GM19455 (cell line): Measurements from ENCODE around the gene ABHD16A.
"Not testable (repeated sequence)": the region's sequence is repeated elsewhere in the genome, so short reads cannot be mapped to it uniquely, and the experiment has no call there.

Experiments
- ATAC-seq: cut with Tn5 transposase; IDR thresholded peaks from one replicate; pipeline ENCODE4 v1.9.1; 2021; ENCODE audit not compliant: unreplicated experiment

ABHD16A gene

DNA sequence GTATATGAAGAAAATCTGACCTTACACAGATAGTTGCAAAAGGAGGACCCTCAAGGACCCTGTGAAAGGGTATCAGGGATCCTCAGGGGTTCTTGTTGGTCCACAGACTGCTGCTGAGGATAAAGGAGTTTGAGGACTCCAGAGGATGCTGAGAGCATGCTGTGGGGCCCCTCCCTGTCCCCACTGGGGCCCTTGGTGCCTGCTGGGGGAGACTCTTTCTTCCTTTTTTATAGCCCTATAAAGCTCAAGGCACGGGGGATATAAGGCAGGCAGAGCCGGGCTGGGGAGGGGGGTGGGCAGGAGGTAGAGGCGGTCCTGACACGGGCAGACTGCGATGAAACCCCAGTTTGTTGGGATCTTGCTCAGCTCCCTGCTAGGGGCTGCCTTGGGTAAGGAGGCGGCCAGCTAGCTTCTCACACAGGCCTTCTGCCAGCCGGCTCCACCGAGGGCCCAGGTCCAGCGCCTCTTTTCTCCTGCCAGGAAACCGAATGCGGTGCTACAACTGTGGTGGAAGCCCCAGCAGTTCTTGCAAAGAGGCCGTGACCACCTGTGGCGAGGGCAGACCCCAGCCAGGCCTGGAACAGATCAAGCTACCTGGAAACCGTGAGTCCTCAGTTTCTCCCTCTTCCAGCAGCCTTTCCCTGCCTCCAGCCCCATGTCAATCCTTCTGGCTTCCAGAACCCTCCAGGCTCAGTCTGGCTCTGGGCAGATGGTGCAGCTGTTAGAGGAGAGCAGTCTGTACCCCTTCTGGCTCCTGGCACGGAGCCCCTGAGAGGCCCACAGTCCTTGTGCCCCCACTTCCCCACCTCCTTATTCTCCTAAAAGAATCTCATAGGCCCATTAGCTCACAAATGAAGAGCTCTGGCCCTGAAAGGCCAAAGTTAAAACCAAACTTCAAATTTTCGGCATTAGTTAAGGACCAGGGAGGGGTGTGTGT is 12.2 kb upstream of the ABHD16A start, which contains the start of gene LY6G6D:
Gene LY6G6D (plus strand): TSS at position 327 of the 937 bp plus-strand sequence. CDS start 8 bp downstream, at position 335.
- ATAC-seq, result no peak

DNA sequence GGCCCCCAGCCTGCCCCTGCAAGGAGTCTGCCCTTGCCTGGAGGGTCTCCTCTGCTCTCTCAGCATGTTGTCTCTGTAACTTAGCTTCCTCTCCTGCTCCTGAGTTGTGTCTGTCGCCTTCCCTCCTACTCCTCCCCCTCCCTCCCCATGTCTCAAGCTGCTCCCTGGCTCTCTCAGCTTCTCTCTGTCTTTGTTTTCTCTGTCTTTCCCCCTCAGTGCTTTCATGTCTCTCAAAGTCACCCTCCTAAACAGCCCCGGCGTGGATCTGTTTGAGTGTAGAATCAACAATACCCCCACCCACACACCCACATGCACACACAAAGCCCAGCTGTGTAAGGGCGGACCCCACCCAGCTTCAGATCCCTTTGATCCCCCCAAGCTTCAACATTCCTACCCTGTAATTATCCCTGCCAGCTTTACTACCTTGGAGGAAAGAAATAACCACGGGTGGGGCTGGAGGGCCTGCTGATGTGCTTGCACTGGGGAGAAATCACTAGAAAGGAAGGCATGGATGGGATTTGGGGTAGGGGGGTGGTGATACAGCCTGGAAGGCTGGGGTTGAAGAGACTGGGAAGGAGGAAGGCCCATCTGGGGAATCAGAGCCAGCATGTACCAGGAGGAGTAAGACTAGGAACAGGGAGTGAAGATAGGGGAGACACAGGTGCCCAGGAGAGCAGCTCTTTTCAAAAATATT is 11.0 kb upstream of the ABHD16A start:
- ATAC-seq, result no peak

DNA sequence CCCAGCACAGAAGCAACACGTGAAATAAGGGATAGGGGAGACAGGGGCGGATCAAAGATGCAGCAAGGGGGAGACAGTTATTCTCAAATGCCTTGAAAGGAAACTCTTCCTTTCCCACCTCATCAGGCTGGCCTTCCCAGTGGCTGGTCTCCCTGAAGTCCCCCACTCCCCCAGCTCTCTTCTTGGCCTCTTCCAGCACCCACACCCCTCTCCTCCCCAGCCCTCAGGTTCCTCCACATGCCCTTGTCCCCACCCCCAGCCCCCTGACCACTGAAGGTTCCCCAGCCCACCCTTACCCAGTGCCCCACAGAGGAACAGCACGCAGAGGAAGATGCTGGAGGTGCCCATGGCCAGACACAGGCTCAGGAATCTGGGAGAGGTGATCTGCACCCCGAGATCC is 10.3 kb upstream of the ABHD16A start:
- no peak for ATAC-seq

DNA sequence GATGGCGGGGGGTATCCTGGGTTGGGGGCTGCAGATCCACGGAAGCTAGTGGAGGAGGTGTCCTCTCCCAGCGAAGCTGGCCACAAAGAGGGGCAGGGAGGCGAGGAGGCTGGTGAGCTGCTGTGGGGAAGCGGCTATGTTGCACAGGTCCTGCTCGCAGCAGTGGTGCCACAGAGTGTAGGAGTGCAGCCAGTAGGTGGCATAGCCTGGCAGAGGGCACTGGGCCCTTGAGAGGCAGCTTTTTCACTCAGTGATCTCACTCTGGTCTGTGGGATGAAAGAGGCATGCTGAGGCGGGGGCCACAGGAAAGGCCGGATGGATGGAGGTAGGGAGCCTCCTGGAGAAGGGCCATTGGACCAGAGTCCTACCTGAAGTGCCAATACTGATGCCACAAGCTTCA is 9.2 kb upstream of the ABHD16A start:
- ATAC-seq, result no peak

DNA sequence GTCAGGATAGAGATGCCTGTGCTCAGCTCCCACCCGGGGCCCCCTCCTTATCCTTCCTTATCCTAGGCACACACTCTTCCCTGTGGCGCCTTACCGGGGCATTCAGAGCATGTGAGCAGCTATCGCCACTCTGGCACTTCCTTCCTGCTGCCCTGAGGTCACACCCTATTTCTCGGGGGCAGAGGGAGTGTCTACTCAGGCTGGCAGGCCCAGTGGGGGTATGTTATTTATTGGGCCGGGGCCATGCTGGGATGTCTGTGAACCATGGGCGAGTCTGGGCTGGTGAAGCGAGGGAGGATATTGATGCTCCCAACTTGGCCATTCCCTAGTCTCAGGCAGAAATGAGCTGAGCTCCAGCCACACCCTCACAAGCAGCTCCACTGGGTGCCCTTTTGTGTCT is 8.1 kb upstream of the ABHD16A start:
- no peak for ATAC-seq

DNA sequence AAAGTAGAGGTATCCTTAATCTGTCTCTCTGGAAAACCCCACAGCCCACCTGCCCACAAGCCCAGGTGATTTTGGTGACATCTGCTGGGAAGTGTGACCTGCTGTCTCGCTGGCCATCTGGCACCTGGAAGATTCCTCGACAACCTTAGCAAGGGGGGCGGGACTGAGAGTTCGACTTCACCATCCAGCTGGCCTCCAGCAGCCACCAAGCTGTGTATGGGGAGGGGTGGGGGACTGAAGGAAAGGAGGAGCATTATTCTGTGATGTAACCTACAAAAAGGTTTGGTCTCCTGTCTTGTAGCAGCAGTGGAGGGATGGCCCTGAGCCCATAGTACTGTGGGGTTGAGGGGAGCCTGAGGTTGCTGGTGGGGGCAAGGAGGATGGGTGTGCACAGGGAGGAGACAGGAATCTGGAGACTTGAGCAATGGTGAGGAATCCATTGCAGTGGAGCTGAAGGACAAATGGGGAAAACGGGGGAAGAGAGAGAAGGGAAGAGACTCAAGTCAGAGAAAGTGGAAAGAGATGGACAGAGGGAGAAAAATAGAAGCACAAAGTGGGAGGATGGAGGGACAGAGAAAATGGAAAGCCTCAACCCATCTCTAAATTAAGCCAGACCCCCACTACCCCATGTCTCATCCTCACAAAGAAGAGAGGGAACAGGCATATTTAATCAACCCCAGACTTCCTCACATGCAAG is 7.5 kb upstream of the ABHD16A start:
- no peak for ATAC-seq

DNA sequence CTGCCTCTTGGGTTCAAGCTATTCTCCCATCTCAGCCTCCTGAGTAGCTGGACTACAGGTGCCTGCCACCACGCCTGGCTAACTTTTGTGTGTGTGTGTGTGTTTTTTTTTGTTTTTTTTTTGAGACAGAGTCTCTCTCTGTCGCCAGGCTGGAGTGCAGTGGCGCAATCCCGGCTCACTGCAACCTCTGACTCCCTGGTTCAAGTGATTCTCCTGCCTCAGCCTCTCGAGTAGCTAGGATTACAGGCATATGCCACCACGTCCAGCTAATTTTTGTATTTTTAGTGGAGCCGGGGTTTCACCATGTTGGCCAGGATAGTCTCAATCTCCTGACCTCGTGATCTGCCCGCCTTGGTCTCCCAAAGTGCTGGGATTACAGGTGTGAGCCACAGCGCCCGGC is 6.0 kb upstream of the ABHD16A start:
- ATAC-seq, result not testable (repeated sequence)

DNA sequence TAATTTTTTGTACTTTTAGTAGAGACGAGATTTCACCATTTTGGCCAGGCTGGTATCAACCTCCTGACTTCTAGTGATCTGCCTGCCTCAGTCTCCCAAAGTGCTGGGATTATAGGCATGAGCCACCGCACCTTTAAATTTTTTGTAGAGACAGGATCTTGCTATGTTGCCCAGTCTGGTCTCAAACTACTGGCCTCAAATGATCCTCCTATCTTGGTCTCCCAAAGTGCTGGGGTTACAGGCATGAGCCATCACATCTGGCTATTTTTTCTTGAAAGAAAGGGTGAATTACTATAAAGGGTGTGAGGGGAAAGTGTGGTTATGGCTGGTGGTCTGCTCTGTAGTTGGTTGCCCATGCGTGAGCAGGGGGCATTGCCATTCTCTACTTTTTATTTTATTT is 5.1 kb upstream of the ABHD16A start:
- no peak for ATAC-seq

DNA sequence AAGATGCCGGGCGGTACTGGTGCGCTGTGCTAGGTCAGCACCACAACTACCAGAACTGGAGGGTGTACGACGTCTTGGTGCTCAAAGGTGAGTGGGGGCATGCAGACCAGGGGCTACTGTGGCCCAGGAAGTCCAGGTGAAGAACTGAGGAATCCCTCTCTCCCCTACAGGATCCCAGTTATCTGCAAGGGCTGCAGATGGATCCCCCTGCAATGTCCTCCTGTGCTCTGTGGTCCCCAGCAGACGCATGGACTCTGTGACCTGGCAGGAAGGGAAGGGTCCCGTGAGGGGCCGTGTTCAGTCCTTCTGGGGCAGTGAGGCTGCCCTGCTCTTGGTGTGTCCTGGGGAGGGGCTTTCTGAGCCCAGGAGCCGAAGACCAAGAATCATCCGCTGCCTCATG is 4.6 kb upstream of the ABHD16A start:
- ATAC-seq, result no peak

DNA sequence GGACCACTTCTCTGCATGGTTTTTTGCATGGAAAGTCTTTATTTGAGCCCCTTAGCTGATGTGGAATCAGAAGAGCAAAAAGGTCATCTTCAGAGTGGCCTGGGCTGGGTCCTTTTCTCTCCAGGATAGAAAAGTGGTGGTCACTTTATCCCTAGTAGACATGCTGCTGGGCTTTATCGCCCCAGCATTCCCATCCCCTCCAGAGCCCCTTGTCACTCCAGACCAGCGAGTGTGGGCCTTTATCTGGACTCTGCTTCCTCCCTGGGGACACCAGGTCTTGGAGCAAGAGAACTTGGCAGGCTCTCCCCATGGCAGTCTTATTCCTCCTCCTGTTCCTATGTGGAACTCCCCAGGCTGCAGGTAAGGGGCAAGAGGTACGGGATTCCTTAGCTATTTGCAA is 3.5 kb upstream of the ABHD16A start, which contains the start of gene LY6G6F:
Gene LY6G6F (plus strand): TSS at position 268 of the 400 bp plus-strand sequence. CDS start 41 bp downstream, at position 309.
- no peak for ATAC-seq

DNA sequence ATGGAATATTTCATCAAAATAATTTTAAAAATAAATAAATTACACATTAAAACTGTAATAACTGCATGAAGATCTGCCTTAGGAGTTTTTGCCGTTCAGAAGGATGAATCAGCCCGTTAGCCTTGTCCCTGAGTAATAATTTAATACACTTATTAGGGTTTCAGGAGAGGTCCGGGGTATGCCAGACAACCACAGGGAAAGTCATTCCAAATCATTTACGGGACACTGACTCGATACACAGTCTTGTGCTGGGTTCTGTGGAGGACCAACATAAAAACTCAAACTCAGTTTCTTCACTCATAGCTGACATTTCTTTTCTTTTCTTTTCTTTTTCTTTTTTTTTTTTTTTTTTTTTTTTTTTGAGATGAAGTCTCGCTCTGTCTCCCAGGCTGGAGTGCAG is 2.8 kb upstream of the ABHD16A start:
- no peak for ATAC-seq

DNA sequence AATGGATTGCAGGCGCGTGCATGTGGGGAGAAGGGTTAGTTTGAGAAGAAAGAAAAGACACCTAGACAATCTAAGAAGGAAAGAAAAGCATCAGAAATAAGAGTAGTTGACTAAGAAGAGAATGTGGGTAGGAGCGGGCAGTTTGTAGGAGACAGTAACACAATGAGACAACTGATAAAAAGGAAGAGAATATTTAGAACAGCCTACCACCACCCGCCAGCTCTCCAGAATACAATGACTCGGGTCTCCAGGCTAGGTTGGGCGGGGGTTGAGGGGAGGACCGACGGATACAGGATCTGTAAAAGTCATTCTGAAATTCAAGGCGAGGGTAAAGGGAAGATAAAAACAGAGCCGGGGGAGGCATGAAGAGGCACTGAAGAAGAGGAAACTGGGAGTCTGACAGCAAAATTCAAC is 712 bp downstream of the ABHD16A start:
- ATAC-seq, result no peak

DNA sequence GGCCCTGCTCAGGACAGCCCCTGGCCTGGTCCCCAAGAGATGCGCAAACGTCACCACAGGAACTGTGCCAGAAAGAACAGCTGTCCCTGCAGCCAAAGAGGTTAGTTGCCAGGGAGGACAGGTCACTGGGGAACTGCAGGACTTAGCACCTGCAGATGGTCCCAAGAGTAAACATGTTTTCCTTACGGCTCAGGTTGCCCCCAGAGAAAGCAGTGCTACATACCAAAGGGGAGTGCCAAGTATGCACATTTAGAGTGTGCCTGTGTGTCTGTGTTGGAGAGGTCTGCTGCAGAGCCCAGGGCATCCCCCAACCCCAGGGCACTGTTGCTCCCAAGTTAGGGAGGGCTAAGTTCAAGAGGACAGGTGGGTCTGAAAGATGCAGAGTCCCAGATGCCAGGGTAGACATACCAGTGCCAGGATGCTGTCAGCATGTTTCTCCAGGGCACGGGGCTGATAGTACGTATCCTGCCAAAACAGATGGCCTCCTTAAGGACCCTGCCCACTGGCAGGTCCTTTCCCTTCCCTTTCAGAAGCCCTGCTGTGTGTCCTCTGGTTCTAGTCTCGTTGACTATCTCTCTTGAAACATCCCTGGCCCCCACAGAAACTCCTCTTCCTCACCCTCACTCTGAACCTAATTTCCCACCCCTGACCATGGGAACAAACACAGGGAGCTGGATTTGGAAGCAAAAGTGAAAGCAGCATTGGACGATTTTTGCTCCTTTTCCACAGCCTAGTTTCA is 1.3 kb downstream of the ABHD16A start:
- ATAC-seq, result no peak

DNA sequence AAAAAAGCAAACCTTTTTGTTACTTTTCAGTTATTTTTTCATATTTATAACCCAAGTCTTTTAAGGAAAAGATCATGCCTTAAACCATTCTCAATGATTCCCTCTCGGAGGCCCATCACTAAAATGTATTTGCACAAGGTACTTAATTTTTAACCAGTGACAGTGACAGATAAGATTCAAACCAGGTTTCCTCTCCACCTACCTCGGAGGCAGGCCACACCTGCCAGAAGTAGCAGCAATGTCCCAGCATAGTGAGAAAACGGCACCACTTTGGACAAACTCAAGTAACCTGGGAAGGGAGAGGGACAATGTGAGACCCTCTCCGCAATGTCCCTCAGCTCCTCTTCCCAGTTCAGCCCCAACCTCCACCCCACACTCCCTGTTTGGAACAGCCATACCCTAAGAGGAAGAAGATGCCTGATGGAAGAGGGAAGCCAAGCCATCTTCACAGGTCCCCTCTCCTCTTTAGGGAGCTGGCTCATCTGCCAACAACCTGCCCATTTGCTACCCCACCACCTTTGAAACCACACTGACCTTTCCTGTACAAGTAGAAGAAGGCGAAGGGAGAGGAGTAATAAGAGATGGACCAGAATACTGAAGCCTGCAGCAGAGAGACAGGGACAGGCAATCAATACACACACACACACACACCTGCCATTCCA is 2.3 kb downstream of the ABHD16A start:
- no peak for ATAC-seq

DNA sequence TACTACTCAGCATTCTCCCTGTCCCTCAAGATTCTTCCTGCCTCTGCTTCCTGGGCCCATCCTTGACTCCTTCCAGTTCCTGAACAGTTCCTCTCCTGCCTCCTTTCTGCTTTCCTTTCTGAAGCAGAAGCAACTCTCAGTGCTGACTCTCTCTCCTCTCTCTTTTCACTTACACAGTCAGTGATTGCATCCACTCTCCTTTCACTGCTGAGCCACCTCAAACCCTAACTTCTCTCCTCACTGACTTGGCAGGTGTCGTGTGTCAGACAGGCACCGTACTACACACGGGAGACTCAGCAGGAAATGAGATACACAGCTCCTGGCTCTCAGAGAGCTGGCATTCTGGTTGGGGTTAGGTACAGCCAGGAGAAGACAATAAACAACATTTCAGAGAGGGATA is 5.6 kb downstream of the ABHD16A start:
- no peak for ATAC-seq

DNA sequence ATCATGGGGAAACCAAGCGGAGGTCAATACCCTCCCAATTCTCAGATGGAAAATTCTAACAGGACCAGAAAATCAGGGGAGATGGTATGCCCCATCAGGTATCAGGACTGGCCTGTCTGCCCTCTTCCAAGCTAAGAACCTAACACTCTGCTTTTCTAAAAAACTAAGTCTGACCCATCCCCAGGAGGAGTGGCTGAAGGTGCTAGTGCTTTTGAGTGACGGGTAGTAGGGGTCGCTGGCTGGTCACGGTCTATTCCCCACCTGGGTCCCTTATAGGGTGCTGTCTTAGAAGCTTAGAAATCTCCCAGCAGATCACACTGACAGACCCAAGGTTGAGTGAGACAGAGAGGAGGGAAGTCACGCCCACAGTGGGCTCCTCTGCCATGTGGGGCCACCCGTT is 9.6 kb downstream of the ABHD16A start:
- no peak for ATAC-seq

DNA sequence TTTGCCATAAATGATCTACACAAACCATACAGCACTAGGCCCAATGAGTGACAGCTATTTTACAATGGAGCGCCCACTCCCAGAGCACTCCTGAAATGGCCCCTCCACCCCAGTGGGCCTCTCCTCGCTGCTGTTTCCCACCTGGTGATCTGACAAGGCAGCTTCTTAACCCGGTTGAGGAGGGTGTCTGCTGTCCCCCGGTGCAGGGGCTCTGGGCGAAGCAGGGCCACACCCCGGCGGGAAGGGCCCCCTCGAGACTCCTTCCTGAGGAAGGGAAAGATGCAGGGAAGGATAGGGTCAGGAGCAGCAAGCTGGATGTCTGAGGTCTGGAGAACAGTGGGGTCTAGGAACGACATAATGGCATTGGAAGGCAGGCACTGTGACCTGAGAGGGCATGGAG is 10.2 kb downstream of the ABHD16A start:
- ATAC-seq, result no peak

DNA sequence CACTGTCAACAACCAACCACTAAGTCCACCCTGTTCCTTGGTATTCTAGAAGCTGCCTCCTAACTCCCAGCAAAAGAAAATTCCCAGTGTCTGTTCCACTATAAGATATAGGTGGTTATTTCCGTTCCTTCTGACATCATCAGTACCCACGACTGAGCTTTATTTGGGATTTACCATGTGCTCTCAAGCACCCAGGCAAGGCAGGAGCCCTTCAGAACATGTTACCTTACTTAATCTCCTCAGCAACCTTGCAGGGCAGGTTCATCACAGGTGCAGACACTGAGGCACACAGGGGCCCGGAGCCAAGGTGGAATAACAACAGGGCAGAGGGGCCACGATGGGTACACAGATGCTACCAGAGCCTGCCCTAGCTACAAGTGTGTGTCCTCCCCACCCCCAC is 10.8 kb downstream of the ABHD16A start:
- ATAC-seq, result no peak

DNA sequence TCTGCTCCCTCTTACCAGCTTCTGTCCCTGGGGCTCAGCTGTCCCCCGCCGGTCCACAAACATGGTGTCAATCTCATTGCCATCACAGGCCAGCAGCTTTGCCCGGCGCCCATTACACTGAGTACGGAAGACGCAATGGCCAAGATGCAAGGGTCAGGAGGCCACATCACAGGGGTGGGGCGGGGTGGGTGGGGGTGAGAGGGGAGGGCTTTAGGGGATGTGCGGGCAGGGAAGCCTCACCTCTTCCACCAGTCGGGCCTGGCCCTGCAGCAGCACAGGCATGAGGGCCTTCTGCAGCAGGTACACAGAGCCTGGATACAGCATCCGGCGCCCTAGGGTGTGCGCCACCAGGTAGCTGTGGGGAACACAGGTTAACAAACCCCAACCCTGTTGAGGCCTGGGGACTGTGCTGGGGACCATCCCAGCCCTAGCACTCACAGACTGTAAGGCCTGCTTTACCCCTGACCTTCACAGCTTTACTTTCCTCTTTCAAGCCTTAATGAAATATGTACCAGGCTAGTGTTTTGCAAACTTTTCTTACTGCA is 11.5 kb downstream of the ABHD16A start:
- no peak for ATAC-seq

DNA sequence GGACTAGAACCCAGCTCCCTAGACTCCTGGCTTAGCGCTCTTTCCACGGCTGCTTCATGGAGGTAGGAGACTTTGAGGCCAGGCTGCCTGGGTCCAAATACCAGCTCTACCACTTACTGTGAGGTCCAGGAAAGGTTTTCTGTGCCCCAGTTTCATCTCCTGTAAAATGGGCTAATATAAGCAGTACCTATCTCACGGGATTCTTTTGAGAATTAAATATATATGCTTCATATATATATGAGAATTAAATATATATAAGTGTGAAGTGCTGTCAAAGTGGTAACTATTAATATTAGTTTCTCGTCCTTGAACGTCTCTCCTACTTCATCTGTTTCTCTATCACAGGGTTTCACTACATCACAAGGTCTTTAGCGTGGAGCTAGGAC is 12.1 kb downstream of the ABHD16A start:
- ATAC-seq, result no peak
